IMR-90 (cell line): ENCODE measurements around the gene PIMREG. TPM values are rescaled to one million over a fixed set of nuclear protein-coding genes. Genes with fewer than 3 reads are reported as not detected.

Experiments
- ATAC-seq: fragments of 200-7000 bp; cut with Tn5 transposase; 2 replicates; pipeline ENCODE4 v1.9.1; 2020; ENCODE audit warnings: low read depth, mild to moderate bottlenecking, moderate library complexity
- BruUV-seq: library from RNA; stranded (reverse); fragments of 400-500 nt; replicated peaks from 2 replicates; lab custom pipeline; 2021; lab: Mats Ljungman, UMichigan
- CTCF ChIA-PET: fragments of 300-600 bp; formaldehyde crosslinking; extraction: SDS; loops from one replicate; lab custom pipeline; 2021; ENCODE audit warnings: antibody characterized with exemption; lab: Yijun Ruan, JAX
- POLR2A ChIA-PET: fragments of 300-600 bp; sonication (Branson Sonifier 250); formaldehyde crosslinking; loops from one replicate; lab custom pipeline; 2022; ENCODE audit warnings: antibody characterized with exemption; ENCODE audit not compliant: unreplicated experiment; lab: Charles Lee
- DNase-seq: peaks from one replicate; pipeline ENCODE4 v3.0.0; 2013
- H2AFZ ChIP-seq: replicated peaks from 2 replicates; pipeline ENCODE3; 2013; ENCODE audit warnings: low read length, mild to moderate bottlenecking; ENCODE audit not compliant: poor library complexity
- H2AK5ac ChIP-seq: 2 replicates; pipeline ENCODE4 v1.6.1; 2013; ENCODE audit warnings: low read depth, low read length, inconsistent platforms
- H2AK9ac ChIP-seq: replicated peaks from 2 replicates; pipeline ENCODE3; 2013; ENCODE audit warnings: mild to moderate bottlenecking, low read depth, low read length, moderate library complexity; ENCODE audit not compliant: poor library complexity
- H2BK120ac ChIP-seq: 2 replicates; pipeline ENCODE4 v1.6.1; 2013; ENCODE audit warnings: low read depth, low read length, inconsistent platforms
- H2BK15ac ChIP-seq: 3 replicates; pipeline ENCODE4 v1.6.1; 2013; ENCODE audit warnings: low read depth, low read length, inconsistent platforms
- H2BK20ac ChIP-seq: 2 replicates; pipeline ENCODE4 v1.6.1; 2013; ENCODE audit warnings: low read depth, mild to moderate bottlenecking, inconsistent platforms, low read length, moderate library complexity
- H2BK5ac ChIP-seq: 2 replicates; pipeline ENCODE4 v1.6.1; 2013; ENCODE audit warnings: mild to moderate bottlenecking, low read depth, low read length, inconsistent platforms; ENCODE audit not compliant: poor library complexity, severe bottlenecking
- H3K14ac ChIP-seq: replicated peaks from 2 replicates; pipeline ENCODE4 v1.6.1; 2013; ENCODE audit warnings: low read depth, low read length, inconsistent platforms
- H3K18ac ChIP-seq: 2 replicates; pipeline ENCODE4 v1.6.1; 2013; ENCODE audit warnings: low read depth, low read length, control low read depth
- H3K23ac ChIP-seq: 2 replicates; pipeline ENCODE4 v1.6.1; 2013; ENCODE audit warnings: low read depth, low read length, inconsistent platforms
- H3K27ac ChIP-seq: 2 replicates; pipeline ENCODE4 v1.5.1; 2013; ENCODE audit warnings: mild to moderate bottlenecking, control low read depth, low read length; ENCODE audit not compliant: insufficient read depth
- H3K27me3 ChIP-seq: 2 replicates; pipeline ENCODE4 v1.6.1; 2013; ENCODE audit warnings: low read length; ENCODE audit not compliant: control insufficient read depth, insufficient read depth
- H3K36me3 ChIP-seq: 2 replicates; pipeline ENCODE4 v1.6.1; 2013; ENCODE audit warnings: low read length, mixed read lengths; ENCODE audit not compliant: control insufficient read depth, insufficient read depth
- H3K4ac ChIP-seq: 2 replicates; pipeline ENCODE4 v1.6.1; 2013; ENCODE audit warnings: low read depth, low read length, inconsistent platforms
- H3K4me1 ChIP-seq: 2 replicates; pipeline ENCODE4 v1.6.1; 2013; ENCODE audit warnings: low read length, mixed read lengths; ENCODE audit not compliant: control insufficient read depth, insufficient read depth
- H3K4me2 ChIP-seq: 2 replicates; pipeline ENCODE4 v1.6.1; 2013; ENCODE audit warnings: low read depth, mild to moderate bottlenecking, control low read depth, low read length, moderate library complexity
- H3K4me3 ChIP-seq: 2 replicates; pipeline ENCODE4 v1.5.1; 2013; ENCODE audit warnings: low read depth, mild to moderate bottlenecking, control low read depth, low read length, moderate library complexity; ENCODE audit not compliant: insufficient read depth
- H3K56ac ChIP-seq: 2 replicates; pipeline ENCODE4 v1.6.1; 2013; ENCODE audit warnings: low read length, inconsistent platforms; ENCODE audit not compliant: insufficient read depth; ENCODE audit errors: extremely low read depth
- H3K79me1 ChIP-seq, 2 experiments: 2 replicates each; pipeline ENCODE4 v1.6.1; 2013; ENCODE audit warnings: low read length in 2 of 2, inconsistent platforms in 1 of 2, low read depth in 1 of 2
- H3K9ac ChIP-seq: 2 replicates; pipeline ENCODE4 v1.6.1; 2013; ENCODE audit warnings: low read depth, low read length, control low read depth
- H3K9me1 ChIP-seq: 2 replicates; pipeline ENCODE4 v1.6.1; 2013; ENCODE audit warnings: low read length, inconsistent platforms; ENCODE audit not compliant: insufficient read depth
- H3K9me3 ChIP-seq: 2 replicates; pipeline ENCODE4 v1.6.1; 2013; ENCODE audit warnings: low read length; ENCODE audit not compliant: control insufficient read depth, insufficient read depth
- H4K20me1 ChIP-seq: 2 replicates; pipeline ENCODE4 v1.6.1; 2013; ENCODE audit warnings: low read length, inconsistent platforms; ENCODE audit not compliant: insufficient read depth
- H4K5ac ChIP-seq: 2 replicates; pipeline ENCODE4 v1.6.1; 2013; ENCODE audit warnings: mild to moderate bottlenecking, low read depth, low read length, control low read depth
- H4K8ac ChIP-seq, 2 experiments: 2 replicates each; pipeline ENCODE4 v1.6.1; 2013; ENCODE audit warnings: low read depth in 2 of 2, low read length in 2 of 2, control low read depth in 1 of 2, inconsistent platforms in 1 of 2
- H4K91ac ChIP-seq: 2 replicates; pipeline ENCODE4 v1.6.1; 2013; ENCODE audit warnings: low read depth, low read length, inconsistent platforms; ENCODE audit not compliant: insufficient read depth
- BHLHE40 ChIP-seq: fragments of 150-350 bp; IDR thresholded peaks from 2 replicates; pipeline ENCODE4 v1.6.1; 2016; ENCODE audit warnings: mild to moderate bottlenecking, low read depth, low read length
- CEBPB ChIP-seq: IDR thresholded peaks from 2 replicates; pipeline ENCODE4 v1.6.1; 2012; ENCODE audit warnings: low read depth, low read length, improper control_type of control experiment
- CHD1 ChIP-seq: IDR thresholded peaks from 2 replicates; pipeline ENCODE4 v1.6.1; 2012; ENCODE audit warnings: low read depth, low read length, improper control_type of control experiment
- FOS ChIP-seq: fragments of 150-350 bp; IDR thresholded peaks from 2 replicates; pipeline ENCODE4 v1.6.1; 2016; ENCODE audit warnings: low read depth, low read length
- MAFK ChIP-seq: IDR thresholded peaks from 2 replicates; pipeline ENCODE4 v1.6.1; 2012; ENCODE audit warnings: low read depth, low read length, improper control_type of control experiment
- MAZ ChIP-seq: IDR thresholded peaks from 2 replicates; pipeline ENCODE4 v1.6.1; 2012; ENCODE audit warnings: low read depth, mild to moderate bottlenecking, low read length, improper control_type of control experiment, moderate library complexity, borderline replicate concordance
- MXI1 ChIP-seq: IDR thresholded peaks from 2 replicates; pipeline ENCODE4 v1.6.1; 2012; ENCODE audit warnings: low read depth, mild to moderate bottlenecking, low read length, moderate library complexity, borderline replicate concordance
- NFE2L2 ChIP-seq: fragments of 150-350 bp; IDR thresholded peaks from 2 replicates; pipeline ENCODE4 v1.6.1; 2016; ENCODE audit warnings: low read depth, mild to moderate bottlenecking, low read length
- POLR2A ChIP-seq: IDR thresholded peaks from 2 replicates; pipeline ENCODE4 v1.6.1; 2012; ENCODE audit warnings: mild to moderate bottlenecking, low read depth, low read length
- RAD21 ChIP-seq: IDR thresholded peaks from 2 replicates; pipeline ENCODE4 v1.6.1; 2012; ENCODE audit warnings: low read length, improper control_type of control experiment
- RCOR1 ChIP-seq: IDR thresholded peaks from 2 replicates; pipeline ENCODE4 v1.6.1; 2012; ENCODE audit warnings: mild to moderate bottlenecking, low read length, improper control_type of control experiment; ENCODE audit not compliant: insufficient replicate concordance
- RFX5 ChIP-seq: IDR thresholded peaks from 2 replicates; pipeline ENCODE4 v1.8.0; 2012; ENCODE audit warnings: low read depth, mild to moderate bottlenecking, low read length, moderate library complexity
- SMC3 ChIP-seq: fragments of 150-350 bp; IDR thresholded peaks from 2 replicates; pipeline ENCODE4 v1.6.1; 2016; ENCODE audit warnings: low read depth, mild to moderate bottlenecking, antibody characterized with exemption, low read length, moderate library complexity
- WGBS, 2 experiments: methylation state at CpG; one replicate each; pipeline versions ENCODE4 v1.1.5 to v1.1.7; 2013; ENCODE audit warnings: missing lambda C conversion rate in 2 of 2; ENCODE audit not compliant: insufficient read length in 1 of 2; ENCODE audit errors: extremely low coverage in 2 of 2; 5-methylcytosine and 5-hydroxymethylcytosine counted together
- dilution Hi-C: fragments of 300-500 bp; cut with HindIII; formaldehyde crosslinking; loops from one replicate; pipeline ENCODE4 v1.14.3; 2018; ENCODE audit warnings: low sequenced_read_pairs; ENCODE audit not compliant: unreplicated experiment
- in situ Hi-C: fragments of 300-500 bp; cut with MboI; formaldehyde crosslinking; loops from 3 replicates; pipeline ENCODE4 v1.14.3; 2019; ENCODE audit warnings: low sequenced_read_pairs, inconsistent platforms, mixed read lengths
- intact Hi-C: fragments of 100-400 bp; cut with micrococcal nuclease; formaldehyde crosslinking; loops from 2 replicates; pipeline ENCODE4 v1.10.0; 2022
- polyA plus RNA-seq, 3 experiments: library from polyadenylated mRNA; depleted of rRNA; stranded (reverse); fragments of >200 nt; gene quantifications; 2 replicates each; pipeline ENCODE4 v1.2.3, GENCODE V29; 2012; ENCODE audit warnings: low replicate concordance in 1 of 3
- total RNA-seq: library from RNA; depleted of rRNA; stranded (reverse); fragments of >200 nt; gene quantifications from 2 replicates; pipeline ENCODE4 v1.2.3, GENCODE V29; 2012
- TF ChIP-seq, protein P1 (sequence below): conservative IDR thresholded peaks from 2 replicates; pipeline ENCODE4 v1.5.1; 2012; ENCODE audit warnings: mild to moderate bottlenecking, low read depth, low read length, improper control_type of control experiment
- TF ChIP-seq, protein P2 (sequence below): fragments of 150-350 bp; IDR thresholded peaks from 2 replicates; pipeline ENCODE4 v1.6.1; 2017; ENCODE audit warnings: mild to moderate bottlenecking, antibody characterized with exemption, low read length, low read depth
- TF ChIP-seq, protein P3 (sequence below): fragments of 150-350 bp; IDR thresholded peaks from 2 replicates; pipeline ENCODE4 v1.6.1; 2016; ENCODE audit warnings: low read depth, mild to moderate bottlenecking, low read length, moderate library complexity, borderline replicate concordance

Gene PIMREG
- total and polyA plus RNA-seq, 2 of the 4 experiments (the other 2 are of a cell fraction) = 21.5 to 25.9 TPM

DNA sequence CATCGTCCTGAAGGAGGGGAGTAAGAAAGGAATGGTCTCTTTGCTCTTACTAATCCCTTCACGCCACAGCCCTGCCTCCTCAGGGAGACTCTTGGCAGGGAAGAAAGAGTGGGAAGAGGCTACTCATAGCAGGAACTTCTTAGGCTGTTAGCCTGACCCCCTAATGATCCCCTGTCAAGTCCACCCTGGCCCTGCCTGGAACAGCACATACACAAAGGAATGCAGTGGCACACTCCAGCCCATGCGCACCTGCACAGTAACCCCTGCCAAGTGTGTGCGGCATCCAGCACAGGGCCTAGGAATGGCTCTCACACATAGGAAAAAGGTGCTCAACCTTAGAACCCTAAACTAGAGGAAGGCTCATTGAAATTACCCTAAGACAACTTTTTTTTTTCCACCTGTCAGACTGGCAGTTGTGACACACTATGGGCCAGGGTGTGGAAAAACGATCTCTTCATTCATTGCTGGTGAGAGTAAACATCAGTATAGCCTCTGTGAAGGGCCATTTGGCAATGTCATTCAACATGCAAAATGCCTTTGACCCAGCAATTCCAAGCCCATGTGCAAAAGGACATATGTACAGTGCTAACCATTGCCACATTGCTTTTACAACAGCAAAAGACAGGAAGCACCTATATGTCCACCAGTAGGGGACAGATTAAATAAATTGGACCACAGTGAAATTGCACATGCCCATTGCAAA lies 50.1 kb downstream of the PIMREG start:
- H3K56ac ChIP-seq = no peak overlapping the region
- POLR2A ChIA-PET = no interaction called here
- no peak overlapping the region for H4K8ac ChIP-seq
- no peak overlapping the region for H3K14ac ChIP-seq
- H3K4me1 ChIP-seq = peaks cover 5% of the 10 kb centered on the region
- BruUV-seq = no TSS peak
- H4K5ac ChIP-seq = no peak overlapping the region
- H3K36me3 ChIP-seq = no peaks in the 10 kb centered on the region
- H3K9me1 ChIP-seq = peaks cover 3% of the 10 kb centered on the region; the same call in 1 of the 2 replicates
- H3K27me3 ChIP-seq = peaks cover 10% of the 10 kb centered on the region; the same call in 1 of the 2 replicates
- H3K9me3 ChIP-seq = no peaks in the 10 kb centered on the region
- WGBS, 2 experiments = 100% methylated on average over 2 of the region's 5 CpGs; no CpG with 5 or more reads in 1 of the 2 experiments
- H2BK20ac ChIP-seq = no peak overlapping the region
- no peaks in the 10 kb centered on the region for H3K79me1 ChIP-seq
- no peak overlapping the region for H3K4me3 ChIP-seq
- ATAC-seq = no peak
- no peak overlapping the region for H3K9ac ChIP-seq
- no peak overlapping the region for H3K18ac ChIP-seq
- H3K4ac ChIP-seq = no peak overlapping the region; the same call in 1 of the 2 replicates
- no peaks in the 10 kb centered on the region for H4K20me1 ChIP-seq
- H2BK15ac ChIP-seq = no peak overlapping the region
- in situ Hi-C loops = no loop called here
- no peak overlapping the region for H3K27ac ChIP-seq
- no peak for DNase-seq
- dilution Hi-C loops = no loop called here
- H2AFZ ChIP-seq = no peak overlapping the region
- no peak overlapping the region for H2AK9ac ChIP-seq
- no peak overlapping the region for H3K4me2 ChIP-seq
- H4K91ac ChIP-seq = no peak overlapping the region
- TF ChIP-seq CEBPB = no peak
- TF ChIP-seq BHLHE40 = no peak
- TF ChIP-seq, protein P1, sequence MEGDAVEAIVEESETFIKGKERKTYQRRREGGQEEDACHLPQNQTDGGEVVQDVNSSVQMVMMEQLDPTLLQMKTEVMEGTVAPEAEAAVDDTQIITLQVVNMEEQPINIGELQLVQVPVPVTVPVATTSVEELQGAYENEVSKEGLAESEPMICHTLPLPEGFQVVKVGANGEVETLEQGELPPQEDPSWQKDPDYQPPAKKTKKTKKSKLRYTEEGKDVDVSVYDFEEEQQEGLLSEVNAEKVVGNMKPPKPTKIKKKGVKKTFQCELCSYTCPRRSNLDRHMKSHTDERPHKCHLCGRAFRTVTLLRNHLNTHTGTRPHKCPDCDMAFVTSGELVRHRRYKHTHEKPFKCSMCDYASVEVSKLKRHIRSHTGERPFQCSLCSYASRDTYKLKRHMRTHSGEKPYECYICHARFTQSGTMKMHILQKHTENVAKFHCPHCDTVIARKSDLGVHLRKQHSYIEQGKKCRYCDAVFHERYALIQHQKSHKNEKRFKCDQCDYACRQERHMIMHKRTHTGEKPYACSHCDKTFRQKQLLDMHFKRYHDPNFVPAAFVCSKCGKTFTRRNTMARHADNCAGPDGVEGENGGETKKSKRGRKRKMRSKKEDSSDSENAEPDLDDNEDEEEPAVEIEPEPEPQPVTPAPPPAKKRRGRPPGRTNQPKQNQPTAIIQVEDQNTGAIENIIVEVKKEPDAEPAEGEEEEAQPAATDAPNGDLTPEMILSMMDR = no peak
- no peak for TF ChIP-seq MAFK
- TF ChIP-seq RFX5 = no peak
- no peak for TF ChIP-seq FOS
- TF ChIP-seq, protein P2, sequence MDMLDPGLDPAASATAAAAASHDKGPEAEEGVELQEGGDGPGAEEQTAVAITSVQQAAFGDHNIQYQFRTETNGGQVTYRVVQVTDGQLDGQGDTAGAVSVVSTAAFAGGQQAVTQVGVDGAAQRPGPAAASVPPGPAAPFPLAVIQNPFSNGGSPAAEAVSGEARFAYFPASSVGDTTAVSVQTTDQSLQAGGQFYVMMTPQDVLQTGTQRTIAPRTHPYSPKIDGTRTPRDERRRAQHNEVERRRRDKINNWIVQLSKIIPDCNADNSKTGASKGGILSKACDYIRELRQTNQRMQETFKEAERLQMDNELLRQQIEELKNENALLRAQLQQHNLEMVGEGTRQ = no peak
- no peak for TF ChIP-seq POLR2A
- TF ChIP-seq NFE2L2 = no peak
- TF ChIP-seq, protein P3, sequence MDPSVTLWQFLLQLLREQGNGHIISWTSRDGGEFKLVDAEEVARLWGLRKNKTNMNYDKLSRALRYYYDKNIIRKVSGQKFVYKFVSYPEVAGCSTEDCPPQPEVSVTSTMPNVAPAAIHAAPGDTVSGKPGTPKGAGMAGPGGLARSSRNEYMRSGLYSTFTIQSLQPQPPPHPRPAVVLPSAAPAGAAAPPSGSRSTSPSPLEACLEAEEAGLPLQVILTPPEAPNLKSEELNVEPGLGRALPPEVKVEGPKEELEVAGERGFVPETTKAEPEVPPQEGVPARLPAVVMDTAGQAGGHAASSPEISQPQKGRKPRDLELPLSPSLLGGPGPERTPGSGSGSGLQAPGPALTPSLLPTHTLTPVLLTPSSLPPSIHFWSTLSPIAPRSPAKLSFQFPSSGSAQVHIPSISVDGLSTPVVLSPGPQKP = no peak
- no peak for TF ChIP-seq MXI1
- no peak for TF ChIP-seq RCOR1
- TF ChIP-seq CHD1 = no peak
- TF ChIP-seq MAZ = no peak
- TF ChIP-seq RAD21 = no peak
- TF ChIP-seq SMC3 = no peak
- no peak overlapping the region for H3K23ac ChIP-seq
- no peak overlapping the region for H2BK5ac ChIP-seq
- H2AK5ac ChIP-seq = no peak overlapping the region
- intact Hi-C loops = no loop called here
- H2BK120ac ChIP-seq = no peak overlapping the region
- CTCF ChIA-PET = no interaction called here
